GM13977 (cell line): ENCODE results near the gene BMP2K.

Experiments used
- DNase-seq: peaks from one replicate; pipeline ENCODE4 v3.0.0; 2012; ENCODE audit warnings: low spot score
- in situ Hi-C: fragments of 300-500 bp; cut with MboI; formaldehyde crosslinking; loops from one replicate; pipeline ENCODE4 v1.12.0; 2022; ENCODE audit warnings: low sequenced_read_pairs, low pct_unique_long_range_greater_than_20kb, mixed read lengths, inconsistent platforms; ENCODE audit not compliant: unreplicated experiment
- TF ChIP-seq, protein P1 (sequence below): IDR thresholded peaks from 2 replicates; pipeline ENCODE4 v1.5.1; 2012; ENCODE audit warnings: mild to moderate bottlenecking, control low read depth; ENCODE audit not compliant: insufficient read depth; ENCODE audit errors: extremely low read depth, missing control alignments

BMP2K gene

DNA sequence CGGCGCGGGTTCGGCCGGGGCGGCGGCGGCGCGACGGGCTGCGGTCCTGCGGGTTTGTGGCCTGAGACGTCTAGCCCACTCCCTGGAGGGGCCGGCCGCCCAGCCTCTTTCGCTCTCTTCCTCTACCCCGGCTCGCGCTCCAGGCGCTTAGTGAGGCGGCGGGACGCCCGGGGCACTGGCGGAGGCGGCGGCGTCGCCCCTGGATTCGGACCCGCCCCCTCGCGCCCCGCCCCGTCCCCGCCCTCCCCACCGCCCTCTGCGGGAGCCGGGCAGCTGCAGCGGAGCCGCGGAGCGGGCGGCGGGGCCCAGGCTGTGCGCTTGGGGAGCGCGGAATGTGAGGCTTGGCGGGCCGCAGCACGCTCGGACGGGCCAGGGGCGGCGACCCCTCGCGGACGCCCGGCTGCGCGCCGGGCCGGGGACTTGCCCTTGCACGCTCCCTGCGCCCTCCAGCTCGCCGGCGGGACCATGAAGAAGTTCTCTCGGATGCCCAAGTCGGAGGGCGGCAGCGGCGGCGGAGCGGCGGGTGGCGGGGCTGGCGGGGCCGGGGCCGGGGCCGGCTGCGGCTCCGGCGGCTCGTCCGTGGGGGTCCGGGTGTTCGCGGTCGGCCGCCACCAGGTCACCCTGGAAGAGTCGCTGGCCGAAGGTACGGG, at the start of gene BMP2K:
BMP2K (plus strand) TSS at position 272 of the 650 bp plus-strand sequence; CDS start at position 466, 194 bp downstream.
- in situ Hi-C loops = no loop called here
- DNase-seq = peak; percentile 90
- TF ChIP-seq, protein P1, sequence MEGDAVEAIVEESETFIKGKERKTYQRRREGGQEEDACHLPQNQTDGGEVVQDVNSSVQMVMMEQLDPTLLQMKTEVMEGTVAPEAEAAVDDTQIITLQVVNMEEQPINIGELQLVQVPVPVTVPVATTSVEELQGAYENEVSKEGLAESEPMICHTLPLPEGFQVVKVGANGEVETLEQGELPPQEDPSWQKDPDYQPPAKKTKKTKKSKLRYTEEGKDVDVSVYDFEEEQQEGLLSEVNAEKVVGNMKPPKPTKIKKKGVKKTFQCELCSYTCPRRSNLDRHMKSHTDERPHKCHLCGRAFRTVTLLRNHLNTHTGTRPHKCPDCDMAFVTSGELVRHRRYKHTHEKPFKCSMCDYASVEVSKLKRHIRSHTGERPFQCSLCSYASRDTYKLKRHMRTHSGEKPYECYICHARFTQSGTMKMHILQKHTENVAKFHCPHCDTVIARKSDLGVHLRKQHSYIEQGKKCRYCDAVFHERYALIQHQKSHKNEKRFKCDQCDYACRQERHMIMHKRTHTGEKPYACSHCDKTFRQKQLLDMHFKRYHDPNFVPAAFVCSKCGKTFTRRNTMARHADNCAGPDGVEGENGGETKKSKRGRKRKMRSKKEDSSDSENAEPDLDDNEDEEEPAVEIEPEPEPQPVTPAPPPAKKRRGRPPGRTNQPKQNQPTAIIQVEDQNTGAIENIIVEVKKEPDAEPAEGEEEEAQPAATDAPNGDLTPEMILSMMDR = peak; percentile 18

DNA sequence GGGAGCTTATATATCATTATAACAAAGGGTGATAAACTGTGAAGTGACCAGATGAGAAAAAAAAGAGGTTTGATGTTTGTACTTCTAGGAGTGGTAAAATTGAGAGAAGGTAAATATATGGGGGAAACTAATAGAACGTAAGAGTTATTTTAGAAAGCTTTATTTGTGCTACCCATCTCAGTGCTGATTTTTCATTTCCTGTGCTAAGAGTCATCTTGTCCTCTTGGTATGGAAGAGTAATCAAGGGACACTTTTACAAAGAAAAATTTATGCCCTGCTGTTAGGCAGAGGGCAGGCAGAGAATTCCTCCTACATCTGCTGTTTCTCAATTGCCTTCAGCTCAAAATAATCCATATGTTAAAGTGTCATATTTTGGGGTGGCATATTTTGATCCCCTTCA, 49.6 kb upstream of the BMP2K start:
- no peak for DNase-seq
- TF ChIP-seq, protein P1 = no peak
- in situ Hi-C loops = no loop called here

DNA sequence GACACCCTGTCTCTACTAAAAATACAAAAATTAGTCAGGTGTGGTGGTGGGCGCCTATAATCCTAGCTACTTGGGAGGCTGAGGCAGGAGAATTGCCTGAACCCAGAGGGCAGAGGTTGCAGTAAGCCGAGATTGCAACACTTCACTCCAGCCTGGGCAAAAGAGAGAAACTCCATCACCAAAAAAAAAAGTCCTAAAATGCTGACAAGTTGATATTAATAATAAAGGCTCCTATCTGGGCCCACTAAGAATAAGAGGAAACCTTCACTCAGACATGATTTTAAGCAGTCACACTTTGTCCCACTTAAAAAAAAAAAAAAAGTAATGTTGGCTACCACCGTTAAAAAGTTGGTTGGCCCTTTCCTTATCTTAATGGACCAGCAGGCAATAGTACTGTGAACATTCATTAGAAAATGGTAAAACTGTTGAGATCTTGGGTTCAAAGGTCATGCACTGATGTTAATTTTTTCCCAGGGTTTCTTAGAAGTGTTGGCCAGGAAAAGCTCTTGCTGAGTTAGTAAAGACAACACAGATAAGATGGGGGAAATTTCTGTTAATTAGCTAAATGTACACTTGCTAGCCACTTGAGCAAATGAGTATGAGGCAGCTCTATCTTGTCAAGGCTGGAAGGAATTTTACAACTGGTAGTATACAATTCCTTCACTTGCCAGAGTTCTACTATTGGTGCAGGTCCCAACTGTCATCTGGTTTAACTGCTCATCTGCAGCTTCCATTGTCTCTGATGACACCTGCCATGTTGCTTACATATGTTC, 43.6 kb upstream of the BMP2K start:
- DNase-seq = no peak
- in situ Hi-C loops = no loop called here
- TF ChIP-seq, protein P1 = no peak

DNA sequence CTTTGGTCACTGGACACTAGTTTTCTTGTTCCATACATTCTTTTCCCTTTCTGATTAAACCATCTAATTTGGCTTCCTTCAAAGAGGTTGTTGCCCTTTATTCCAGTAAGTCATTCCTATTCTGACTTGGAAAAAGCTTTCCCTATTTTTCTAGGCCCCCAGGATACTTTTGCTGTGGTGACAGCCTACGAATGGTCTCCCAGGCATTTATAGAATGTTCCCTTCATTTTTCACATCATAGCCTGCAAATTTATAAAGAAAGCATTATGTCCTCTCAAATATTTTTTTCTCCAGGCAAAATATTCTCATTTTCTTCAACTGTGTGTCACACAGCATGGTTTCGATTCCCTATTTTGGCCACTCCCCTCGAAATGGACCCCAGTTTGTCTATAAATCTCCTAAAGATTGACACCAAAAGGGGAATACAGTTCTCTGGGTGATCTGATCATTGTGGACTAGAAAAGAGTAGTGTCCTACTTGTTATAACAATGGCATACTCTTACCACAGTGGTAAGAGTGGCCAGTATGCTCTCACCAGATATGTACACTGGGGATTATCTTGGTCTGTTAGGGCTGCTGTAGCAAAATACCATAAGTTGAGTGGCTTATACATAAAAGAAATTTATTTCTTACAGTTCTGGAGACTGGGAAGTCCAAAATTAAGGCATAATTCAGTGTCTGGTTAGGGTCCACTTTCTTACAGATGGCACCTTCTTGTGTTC, 41.5 kb upstream of the BMP2K start:
- in situ Hi-C loops = no loop called here
- TF ChIP-seq, protein P1 = no peak
- no peak for DNase-seq

DNA sequence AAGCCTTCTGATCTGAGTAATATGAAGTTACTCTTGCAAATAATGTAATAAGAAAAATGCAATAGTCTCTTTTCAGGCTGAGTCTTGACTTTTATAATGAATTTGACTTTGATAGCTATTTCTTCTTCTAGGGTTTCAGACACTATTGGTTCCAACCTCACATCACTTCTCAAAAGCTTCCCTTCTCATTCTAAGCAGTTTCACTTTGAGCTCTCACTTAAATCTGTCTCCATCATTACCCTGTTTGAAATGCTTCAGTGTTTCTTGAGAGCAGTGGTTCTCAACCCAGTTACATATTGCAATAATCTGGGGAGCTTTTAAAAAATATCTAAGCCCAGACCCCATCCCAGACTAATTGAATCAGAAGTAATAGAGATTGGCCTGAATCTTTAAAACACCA, 40.5 kb upstream of the BMP2K start:
- in situ Hi-C loops = no loop called here
- DNase-seq = peak; percentile 23
- TF ChIP-seq, protein P1 = no peak

DNA sequence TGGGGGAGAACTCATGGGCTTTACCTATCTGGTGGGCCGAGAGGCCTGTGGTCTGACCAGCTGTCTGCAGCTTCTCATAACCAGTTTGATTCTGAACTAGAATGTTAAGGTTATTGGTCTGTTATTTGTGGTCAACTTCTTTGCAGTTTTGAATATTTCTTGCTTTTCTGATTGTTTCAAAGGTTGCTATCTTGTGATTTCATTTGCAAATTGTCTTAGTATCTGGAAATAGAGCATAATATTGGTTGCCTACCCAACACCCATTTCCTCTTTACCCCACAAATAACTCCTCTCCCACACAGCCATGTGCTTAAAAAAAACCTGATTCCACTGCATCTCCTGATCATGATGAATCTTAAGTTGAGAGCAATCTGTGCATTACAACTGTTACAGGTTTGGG, 39.1 kb upstream of the BMP2K start:
- peak; percentile 17 for DNase-seq
- TF ChIP-seq, protein P1 = no peak
- in situ Hi-C loops = no loop called here
